H1 (cell line): ENCODE results near the gene MARCHF10. TPM values are rescaled to one million over a fixed set of nuclear protein-coding genes. Genes with fewer than 3 reads are reported as not detected.

ENCODE experiments used
- CTCF ChIA-PET: fragments of 300-600 bp; sonication (Branson Sonifier 250); formaldehyde crosslinking; loops from one replicate; lab custom pipeline; 2021; ENCODE audit not compliant: partially characterized antibody; lab: Charles Lee
- POLR2A ChIA-PET: fragments of 300-600 bp; sonication (Branson Sonifier 250); formaldehyde crosslinking; loops from one replicate; lab custom pipeline; 2021; ENCODE audit warnings: inconsistent platforms; ENCODE audit not compliant: partially characterized antibody; lab: Charles Lee
- DNase-seq, 2 experiments: peaks; one replicate each; pipeline versions ENCODE4 v3.0.0 to v3.0.0-alpha.2; 2010 to 2022; ENCODE audit warnings: low spot score in 2 of 2, low read depth in 1 of 2, mixed read lengths in 1 of 2
- FAIRE-seq: peaks from 2 replicates; lab custom pipeline; 2011; peaks lifted over from hg19 to GRCh38; lab: Jason Lieb, UNC
- H2AFZ ChIP-seq: 2 replicates; pipeline ENCODE4 v1.8.1; 2012; ENCODE audit warnings: low read length, inconsistent platforms
- H2AK5ac ChIP-seq: 2 replicates; pipeline ENCODE4 v1.6.1; 2013; ENCODE audit warnings: low read depth, low read length
- H2BK120ac ChIP-seq: replicated peaks from 2 replicates; pipeline ENCODE3; 2013; ENCODE audit warnings: low read depth, low read length, inconsistent platforms
- H2BK12ac ChIP-seq: 2 replicates; pipeline ENCODE4 v1.6.1; 2013; ENCODE audit warnings: low read depth, low read length
- H2BK15ac ChIP-seq: 2 replicates; pipeline ENCODE4 v1.6.1; 2013; ENCODE audit warnings: low read length
- H2BK20ac ChIP-seq: 2 replicates; pipeline ENCODE4 v1.6.1; 2013; ENCODE audit warnings: low read length
- H2BK5ac ChIP-seq: 2 replicates; pipeline ENCODE4 v1.6.1; 2013; ENCODE audit warnings: low read depth, low read length
- H3K14ac ChIP-seq: 2 replicates; pipeline ENCODE4 v1.6.1; 2013; ENCODE audit warnings: inconsistent platforms; ENCODE audit not compliant: insufficient read length
- H3K18ac ChIP-seq: 2 replicates; pipeline ENCODE4 v1.6.1; 2013; ENCODE audit warnings: low read length; ENCODE audit errors: extremely low read depth
- H3K23ac ChIP-seq: 2 replicates; pipeline ENCODE4 v1.6.1; 2013; ENCODE audit warnings: inconsistent platforms; ENCODE audit not compliant: insufficient read length
- H3K23me2 ChIP-seq: 2 replicates; pipeline ENCODE4 v1.6.1; 2013; ENCODE audit warnings: low read depth, low read length
- H3K27ac ChIP-seq: 2 replicates; pipeline ENCODE4 v1.6.1; 2011; ENCODE audit warnings: low read depth, low read length, inconsistent platforms
- H3K27me3 ChIP-seq, 4 experiments: replicated peaks in 1 of 4; 1 replicate in 1 of 4; 2 replicates in 3 of 4; pipeline versions ENCODE4 v1.6.1 to v1.8.1; 2011 to 2013; ENCODE audit warnings: low read length in 3 of 4, mild to moderate bottlenecking in 3 of 4, inconsistent platforms in 2 of 4, mixed read lengths in 2 of 4, moderate library complexity in 1 of 4; ENCODE audit not compliant: control insufficient read depth in 3 of 4, insufficient read depth in 3 of 4; ENCODE audit errors: extremely low read depth in 1 of 4
- H3K36me3 ChIP-seq, 4 experiments: 2 replicates each; pipeline versions ENCODE4 v1.6.1 to v1.8.1; 2011 to 2013; ENCODE audit warnings: mild to moderate bottlenecking in 4 of 4, low read length in 3 of 4, moderate library complexity in 2 of 4, control low read depth in 1 of 4, inconsistent platforms in 1 of 4; ENCODE audit not compliant: insufficient read depth in 4 of 4, control insufficient read depth in 2 of 4
- H3K4ac ChIP-seq: replicated peaks from 2 replicates; pipeline ENCODE3; 2013; ENCODE audit warnings: low read length, low read depth, mixed read lengths, inconsistent platforms; ENCODE audit not compliant: insufficient read length
- H3K4me1 ChIP-seq, 4 experiments: replicated peaks in 1 of 4; 1 replicate in 1 of 4; 2 replicates in 3 of 4; pipeline versions ENCODE4 v1.6.1 to v1.8.1; 2011 to 2013; ENCODE audit warnings: low read length in 3 of 4, inconsistent platforms in 2 of 4, mixed read lengths in 1 of 4; ENCODE audit not compliant: insufficient read depth in 4 of 4, control insufficient read depth in 3 of 4
- H3K4me2 ChIP-seq, 2 experiments: 2 replicates each; pipeline versions ENCODE4 v1.6.1 to v1.8.1; 2011 to 2013; ENCODE audit warnings: low read depth in 2 of 2, low read length in 2 of 2, control low read depth in 1 of 2, inconsistent platforms in 1 of 2, mild to moderate bottlenecking in 1 of 2; ENCODE audit not compliant: insufficient read depth in 1 of 2
- H3K4me3 ChIP-seq, 4 experiments: fragments of 200-600, 300-600 bp in 1 of 4; sonication (generic), shearing (Covaris generic), sonication (Bioruptor Twin) in 1 of 4; 2 replicates each; pipeline versions ENCODE4 v1.5.1 to v1.8.1; 2011 to 2016; ENCODE audit warnings: low read length in 4 of 4, low read depth in 3 of 4, control low read depth in 2 of 4, inconsistent platforms in 2 of 4, mild to moderate bottlenecking in 2 of 4, mixed read lengths in 1 of 4, moderate library complexity in 1 of 4; ENCODE audit not compliant: insufficient read depth in 2 of 4; ENCODE audit errors: extremely low read depth in 1 of 4
- H3K56ac ChIP-seq: replicated peaks from 2 replicates; pipeline ENCODE3; 2013; ENCODE audit warnings: low read depth, mild to moderate bottlenecking, mixed read lengths, low read length, inconsistent platforms; ENCODE audit not compliant: insufficient read length
- H3K79me1 ChIP-seq: 2 replicates; pipeline ENCODE4 v1.6.1; 2013; ENCODE audit warnings: low read depth, low read length, control low read depth
- H3K79me2 ChIP-seq, 2 experiments: 2 replicates each; pipeline versions ENCODE4 v1.6.1 to v1.8.1; 2012 to 2013; ENCODE audit warnings: low read length in 2 of 2, mild to moderate bottlenecking in 2 of 2, inconsistent platforms in 1 of 2; ENCODE audit not compliant: insufficient read depth in 2 of 2, control insufficient read depth in 1 of 2
- H3K9ac ChIP-seq, 4 experiments: replicated peaks in 1 of 4; 1 replicate in 1 of 4; 2 replicates in 3 of 4; pipeline versions ENCODE4 v1.6.1 to v1.8.1; 2011 to 2013; ENCODE audit warnings: low read depth in 3 of 4, low read length in 3 of 4, control low read depth in 2 of 4, mild to moderate bottlenecking in 2 of 4, moderate library complexity in 2 of 4, inconsistent platforms in 1 of 4; ENCODE audit errors: extremely low read depth in 1 of 4
- H3K9me3 ChIP-seq, 2 experiments: 2 replicates each; pipeline versions ENCODE4 v1.6.1 to v1.8.1; 2012 to 2013; ENCODE audit warnings: mild to moderate bottlenecking in 2 of 2, moderate library complexity in 2 of 2, control low read depth in 1 of 2, inconsistent platforms in 1 of 2, low read depth in 1 of 2, low read length in 1 of 2, mixed read lengths in 1 of 2; ENCODE audit not compliant: insufficient read depth in 2 of 2
- H4K20me1 ChIP-seq, 2 experiments: replicated peaks in 1 of 2; 2 replicates each; pipeline versions ENCODE3 to v1.8.1; 2011 to 2013; ENCODE audit warnings: inconsistent platforms in 2 of 2, low read length in 2 of 2, mild to moderate bottlenecking in 1 of 2; ENCODE audit not compliant: insufficient read depth in 2 of 2, control insufficient read depth in 1 of 2
- H4K5ac ChIP-seq: 2 replicates; pipeline ENCODE4 v1.6.1; 2013; ENCODE audit warnings: low read length, low read depth, mixed read lengths, inconsistent platforms; ENCODE audit not compliant: insufficient read length
- H4K8ac ChIP-seq: 2 replicates; pipeline ENCODE4 v1.8.0; 2013; ENCODE audit warnings: mild to moderate bottlenecking, moderate library complexity, low read length, inconsistent platforms; ENCODE audit not compliant: insufficient read depth; ENCODE audit errors: extremely low read depth
- H4K91ac ChIP-seq: replicated peaks from 2 replicates; pipeline ENCODE3; 2013; ENCODE audit warnings: low read length, mixed read lengths, inconsistent platforms; ENCODE audit not compliant: insufficient read length
- BRCA1 ChIP-seq: IDR thresholded peaks from 2 replicates; pipeline ENCODE4 v1.6.1; 2012; ENCODE audit warnings: low read depth, low read length, improper control_type of control experiment
- CBX8 ChIP-seq: fragments of 300-800, 300-1000 bp; sonication (generic); IDR thresholded peaks from 2 replicates; pipeline ENCODE4 v1.7.1; 2016; ENCODE audit warnings: low read depth, low read length, borderline replicate concordance
- CTBP2 ChIP-seq: IDR thresholded peaks from 2 replicates; pipeline ENCODE4 v1.7.0; 2011; ENCODE audit warnings: borderline replicate concordance, mild to moderate bottlenecking, moderate library complexity, mixed read lengths, low read length; ENCODE audit not compliant: insufficient read depth, insufficient read length
- EP300 ChIP-seq, 2 experiments: IDR thresholded peaks; 1 replicate in 1 of 2; 2 replicates in 1 of 2; pipeline ENCODE4 v1.6.1; 2011 to 2012; ENCODE audit warnings: low read depth in 2 of 2, low read length in 2 of 2, mild to moderate bottlenecking in 2 of 2, borderline replicate concordance in 1 of 2, inconsistent platforms in 1 of 2, moderate library complexity in 1 of 2
- EZH2 ChIP-seq: fragments of 200-600 bp; sonication (generic); IDR thresholded peaks from 2 replicates; pipeline ENCODE4 v1.7.1; 2012; ENCODE audit warnings: low read depth, mild to moderate bottlenecking, moderate library complexity, low read length, inconsistent platforms; ENCODE audit not compliant: severe bottlenecking
- GTF2F1 ChIP-seq: IDR thresholded peaks from 2 replicates; pipeline ENCODE4 v1.6.1; 2012; ENCODE audit warnings: low read depth, low read length, improper control_type of control experiment, borderline replicate concordance
- JUN ChIP-seq: IDR thresholded peaks from 2 replicates; pipeline ENCODE4 v1.6.1; 2011; ENCODE audit warnings: low read depth, mild to moderate bottlenecking, improper control_type of control experiment, low read length
- JUND ChIP-seq: IDR thresholded peaks from 2 replicates; pipeline ENCODE4 v1.6.1; 2011; ENCODE audit warnings: mild to moderate bottlenecking, improper control_type of control experiment, low read length
- POLR2AphosphoS5 ChIP-seq: IDR thresholded peaks from 2 replicates; pipeline ENCODE4 v1.6.1; 2011; ENCODE audit warnings: low read depth, low read length
- POU5F1 ChIP-seq: IDR thresholded peaks from 2 replicates; pipeline ENCODE4 v1.6.1; 2011; ENCODE audit warnings: low read depth, mild to moderate bottlenecking, low read length, moderate library complexity
- SIN3A ChIP-seq, 2 experiments: IDR thresholded peaks in 1 of 2; conservative IDR thresholded peaks in 1 of 2; 2 replicates each; pipeline ENCODE4 v1.6.1; 2011 to 2012; ENCODE audit warnings: low read length in 2 of 2, improper control_type of control experiment in 1 of 2, low read depth in 1 of 2, mild to moderate bottlenecking in 1 of 2
- SIRT6 ChIP-seq: IDR thresholded peaks from one replicate; pipeline ENCODE4 v1.7.1; 2012; ENCODE audit warnings: low read length, inconsistent platforms
- WGBS, 2 experiments: shearing (Covaris generic) in 1 of 2; methylation state at CpG; one replicate each; pipeline versions ENCODE4 v1.1.6 to v1.1.7; 2013 to 2015; ENCODE audit warnings: low lambda C conversion rate in 2 of 2, mixed read lengths in 2 of 2, inconsistent platforms in 1 of 2, low coverage in 1 of 2, missing lambda C conversion rate in 1 of 2; ENCODE audit not compliant: insufficient replicate concordance in 2 of 2, insufficient coverage in 1 of 2, insufficient read length in 1 of 2; ENCODE audit errors: extremely low coverage in 1 of 2, missing lambda C conversion rate in 1 of 2; 5-methylcytosine and 5-hydroxymethylcytosine counted together
- polyA plus RNA-seq, 7 experiments: library from polyadenylated mRNA; depleted of rRNA in 3 of 7; stranded (reverse) in 5 of 7; unstranded in 2 of 7; fragments of >200 nt in 5 of 7; fragments of 200-250 nt in 2 of 7; gene quantifications; 1 replicate in 5 of 7; 2 replicates in 1 of 7; 4 replicates in 1 of 7; pipeline versions ENCODE4 v1.2.1 to v1.2.3, GENCODE V29; 2011 to 2013; ENCODE audit warnings: missing spikeins in 2 of 7, mixed read lengths in 2 of 7
- total RNA-seq: library from RNA; stranded (reverse); fragmentation: NEBNext Ultra II Directional; extraction: Animal tissue kit (Norgen Biotek cat#: 25700); gene quantifications from 2 replicates; pipeline ENCODE4 v1.2.1, GENCODE V29; 2021

MARCHF10 gene
- total and polyA plus RNA-seq, 2 of the 8 experiments (the other 6 are each of a cell fraction or from before 2014, with no cell fraction given): 0.48 to 0.73 TPM

DNA sequence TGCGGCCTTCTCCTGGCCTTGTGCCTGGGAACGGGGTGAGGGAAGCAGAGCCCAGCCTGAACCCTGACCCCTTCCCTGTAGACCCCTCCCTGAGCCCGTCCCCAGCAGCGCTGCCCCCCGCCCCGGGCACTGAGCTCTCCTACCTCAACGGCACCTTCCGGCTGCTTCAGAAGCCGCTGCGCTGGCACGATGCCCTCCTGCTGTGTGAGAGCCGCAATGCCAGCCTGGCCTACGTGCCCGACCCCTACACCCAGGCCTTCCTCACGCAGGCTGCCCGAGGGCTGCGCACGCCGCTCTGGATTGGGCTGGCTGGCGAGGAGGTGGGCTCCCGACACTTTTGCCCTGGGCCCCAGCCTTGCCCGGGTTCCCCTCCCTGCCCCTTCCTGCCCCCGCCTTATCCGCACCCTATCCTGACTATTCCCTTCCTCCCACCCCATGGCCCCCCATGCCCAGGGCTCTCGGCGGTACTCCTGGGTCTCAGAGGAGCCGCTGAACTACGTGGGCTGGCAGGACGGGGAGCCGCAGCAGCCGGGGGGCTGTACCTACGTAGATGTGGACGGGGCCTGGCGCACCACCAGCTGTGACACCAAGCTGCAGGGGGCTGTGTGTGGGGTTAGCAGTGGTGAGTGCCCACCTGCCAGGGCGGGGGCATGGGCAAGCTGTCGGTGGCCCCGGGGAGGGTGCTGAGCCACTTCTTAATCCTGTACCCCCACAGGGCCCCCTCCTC is 118.5 kb downstream of the MARCHF10 start:
- peaks cover 0 to 1% of the 10 kb centered on the region in 2 experiments for H4K20me1 ChIP-seq
- 82% methylated on average over 27 of the region's 37 CpGs; no CpG with 5 or more reads in 1 of the 2 experiments for WGBS, 2 experiments
- H2AFZ ChIP-seq: no peak overlapping the region
- H3K18ac ChIP-seq: no peak overlapping the region
- H3K36me3 ChIP-seq: 0 out of 8 replicates have a peak, but pooled peaks cover 0 to under 1% (median 0%) of the 10 kb centered on the region in 4 experiments
- H2BK15ac ChIP-seq: no peak overlapping the region
- H3K79me2 ChIP-seq: no peaks in the 10 kb centered on the region
- H2BK12ac ChIP-seq: no peak overlapping the region
- H3K4me2 ChIP-seq: no peak overlapping the region
- no peaks in the 10 kb centered on the region; the same call in 1 of the 2 replicates for H3K23me2 ChIP-seq
- H3K4me3 ChIP-seq: no peak overlapping the region
- no peak overlapping the region for H4K8ac ChIP-seq
- H4K5ac ChIP-seq: no peak overlapping the region
- CTCF ChIA-PET: interaction anchor here (1.0 to 7.0 kb wide), 5 partner anchors 16 to 717 kb away, joined by 3 to 68 read pairs (median 4); no protein-coding TSS in a partner anchor
- H3K9me3 ChIP-seq: peaks cover 0 to 3% of the 10 kb centered on the region in 2 experiments; a peak in 1 of 4 replicates
- peaks cover 0 to 2% (median 0%) of the 10 kb centered on the region in 4 experiments; a peak in 3 of 7 replicates for H3K4me1 ChIP-seq
- no peak overlapping the region for H4K91ac ChIP-seq
- H3K27me3 ChIP-seq: no peaks in the 10 kb centered on the region
- no peaks in the 10 kb centered on the region for H3K79me1 ChIP-seq
- H3K23ac ChIP-seq: no peak overlapping the region
- no peak for DNase-seq
- no peak overlapping the region for H3K14ac ChIP-seq
- H3K27ac ChIP-seq: no peak overlapping the region
- no peak overlapping the region for H2BK20ac ChIP-seq
- H3K56ac ChIP-seq: no peak overlapping the region
- H2BK5ac ChIP-seq: no peak overlapping the region
- H2BK120ac ChIP-seq: no peak overlapping the region
- POLR2A ChIA-PET: interaction anchor here (1.0 kb wide), 1 partner anchor 9 kb away, joined by 3 read pairs; no protein-coding TSS in a partner anchor
- no peak overlapping the region for H3K9ac ChIP-seq
- no peak overlapping the region for H2AK5ac ChIP-seq
- no peak for FAIRE-seq
- H3K4ac ChIP-seq: no peak overlapping the region
- TF ChIP-seq POU5F1: no peak
- TF ChIP-seq BRCA1: no peak
- TF ChIP-seq JUN: no peak
- no peak for TF ChIP-seq EZH2
- TF ChIP-seq CTBP2: no peak
- TF ChIP-seq JUND: no peak
- no peak for TF ChIP-seq GTF2F1
- no peak for TF ChIP-seq SIN3A (conservative IDR thresholded peaks at IDR 0.05 in 1 of 2, IDR thresholded peaks at IDR 0.05 in 1 of 2; ENCODE audit: low read depth in 1 of 2, low read length in 2 of 2)
- TF ChIP-seq EP300 (IDR thresholded peaks at IDR 0.05; ENCODE audit: borderline replicate concordance in 1 of 2, low read depth in 2 of 2, low read length in 2 of 2): no peak
- no peak for TF ChIP-seq POLR2AphosphoS5
- TF ChIP-seq CBX8: no peak
- TF ChIP-seq SIRT6: no peak
